Measurements from ENCODE around the gene FBH1. TPM values are rescaled to one million over a fixed set of nuclear protein-coding genes. Genes with fewer than 3 reads are reported as not detected.

The FBH1 gene
- total and polyA plus RNA-seq, 9 donors: 46.4 to 80.3 (median 74.7) TPM

GRCh38 chr10:5893321-5893720, 3.3 kb downstream of the FBH1 start:
- no peak for DNase-seq
- intact Hi-C loops (cut with DNase I): loop anchor here in 2 of 4 donors (5.0 to 10.0 kb wide), 2 partner anchors 51 to 81 kb away; partner anchors contain the start of gene GDI2 (in 1 of the 2)

GRCh38 chr10:5894403-5894802, 4.4 kb downstream of the FBH1 start:
- Histone ChIP-seq H3K27ac (no peak overlapping the region), H3K36me3 (no peaks in the 10 kb centered on the region), H3K4me3 (no peak overlapping the region), H3K9me3 (no peaks in the 10 kb centered on the region), H3K27me3 (no peaks in the 10 kb centered on the region), H3K4me1 (ENCODE audit: insufficient read depth) (peaks cover 6% of the 10 kb centered on the region)
- WGBS, 3 donors: 48 to 63% (median 57%) methylated on average over 4 of the region's 4 CpGs
- no peak for TF ChIP-seq EP300 (IDR thresholded peaks at IDR 0.05)
- no peak for TF ChIP-seq CTCF (IDR thresholded peaks at IDR 0.05)
- no peak for TF ChIP-seq POLR2A (IDR thresholded peaks at IDR 0.05)
- intact Hi-C loops (cut with DNase I): loop anchor here in 2 of 4 donors (5.0 to 10.0 kb wide), 2 partner anchors 50 to 82 kb away; partner anchors contain the start of gene GDI2 (in 1 of the 2)
- DNase-seq: no peak

More at GRCh38 chr10:5893321-5893720, 3.3 kb downstream of the FBH1 start:
- Histone ChIP-seq H3K4me3 (no peak overlapping the region), H3K4me1 (ENCODE audit: insufficient read depth) (peaks cover 8% of the 10 kb centered on the region), H3K27ac (no peak overlapping the region), H3K9me3 (no peaks in the 10 kb centered on the region), H3K27me3 (no peaks in the 10 kb centered on the region), H3K36me3 (no peaks in the 10 kb centered on the region)
- TF ChIP-seq POLR2A (IDR thresholded peaks at IDR 0.05) (no peak), CTCF (IDR thresholded peaks at IDR 0.05) (no peak), EP300 (IDR thresholded peaks at IDR 0.05) (no peak)
- 61 to 77% (median 71%) methylated on average over 2 of the region's 2 CpGs for WGBS, 3 donors

GRCh38 chr10:5894873-5895272, 4.8 kb downstream of the FBH1 start:
- no peak overlapping the region for H3K27ac ChIP-seq
- WGBS, 3 donors: 91 to 92% (median 91%) methylated on average over 8 of the region's 8 CpGs
- peaks cover 6% of the 10 kb centered on the region for H3K4me1 ChIP-seq (ENCODE audit: insufficient read depth)
- no peak for TF ChIP-seq EP300 (IDR thresholded peaks at IDR 0.05)
- TF ChIP-seq POLR2A (IDR thresholded peaks at IDR 0.05): no peak
- TF ChIP-seq CTCF (IDR thresholded peaks at IDR 0.05): no peak
- DNase-seq: no peak
- no peaks in the 10 kb centered on the region for H3K36me3 ChIP-seq
- intact Hi-C loops (cut with DNase I): loop anchor here in 2 of 4 donors (5.0 to 10.0 kb wide), 2 partner anchors 50 to 83 kb away; partner anchors contain the start of gene GDI2 (in 1 of the 2)
- H3K4me3 ChIP-seq: no peak overlapping the region
- no peaks in the 10 kb centered on the region for H3K27me3 ChIP-seq
- no peaks in the 10 kb centered on the region for H3K9me3 ChIP-seq

GRCh38 chr10:5895365-5895764, 5.3 kb downstream of the FBH1 start:
- Histone ChIP-seq H3K27ac (no peak overlapping the region), H3K36me3 (no peaks in the 10 kb centered on the region), H3K9me3 (no peaks in the 10 kb centered on the region), H3K4me3 (no peak overlapping the region), H3K27me3 (no peaks in the 10 kb centered on the region), H3K4me1 (ENCODE audit: insufficient read depth) (peaks cover 6% of the 10 kb centered on the region)
- TF ChIP-seq EP300 (IDR thresholded peaks at IDR 0.05) (no peak), CTCF (IDR thresholded peaks at IDR 0.05) (no peak), POLR2A (IDR thresholded peaks at IDR 0.05) (no peak)
- no peak for DNase-seq
- intact Hi-C loops (cut with DNase I): loop anchor here in 1 of 4 donors (10.0 kb wide), 1 partner anchor 49 kb away; no protein-coding TSS in a partner anchor
- 68 to 88% (median 81%) methylated on average over 3 of the region's 3 CpGs for WGBS, 3 donors
